Fibroblast of skin of back (primary cell): ENCODE data around the gene KNCN.

Source experiments
- DNase-seq: peaks from one replicate; pipeline ENCODE4 v3.0.0-alpha.2; 2013

The KNCN gene

GRCh38 chr1:46523496-46524353, 27.7 kb downstream of the KNCN start:
- DNase-seq = no peak

- DNase-seq = no peak
Measured at GRCh38 chr1:46522969-46523320, 28.5 kb downstream of the KNCN start.

- DNase-seq = peak; percentile 88
Measured at GRCh38 chr1:46522184-46522968, 29.1 kb downstream of the KNCN start.

- DNase-seq = no peak
Measured at GRCh38 chr1:46521414-46521813, 30.0 kb downstream of the KNCN start.

- DNase-seq = peak; percentile 94
Measured at GRCh38 chr1:46520063-46520911, 31.2 kb downstream of the KNCN start.

GRCh38 chr1:46519209-46519608, 32.2 kb downstream of the KNCN start:
- DNase-seq = no peak

- no peak for DNase-seq
Measured at GRCh38 chr1:46517932-46518498, 33.4 kb downstream of the KNCN start.

GRCh38 chr1:46517010-46517600, 34.3 kb downstream of the KNCN start:
- DNase-seq = no peak

GRCh38 chr1:46516200-46516950, 35.1 kb downstream of the KNCN start:
- DNase-seq = no peak

- no peak for DNase-seq
Measured at GRCh38 chr1:46515576-46515975, 35.9 kb downstream of the KNCN start.

GRCh38 chr1:46513536-46513935, 37.9 kb downstream of the KNCN start:
- no peak for DNase-seq

- no peak for DNase-seq
Measured at GRCh38 chr1:46512792-46513190, 38.7 kb downstream of the KNCN start.

GRCh38 chr1:46512135-46512791, 39.2 kb downstream of the KNCN start:
- DNase-seq = no peak

GRCh38 chr1:46510998-46511365, 40.5 kb downstream of the KNCN start:
- DNase-seq = no peak

- no peak for DNase-seq
Measured at GRCh38 chr1:46510341-46510997, 41.0 kb downstream of the KNCN start.

- peak; percentile 55 for DNase-seq
Measured at GRCh38 chr1:46508757-46509156, 42.7 kb downstream of the KNCN start.

GRCh38 chr1:46506470-46507219, 44.8 kb downstream of the KNCN start:
- no peak for DNase-seq

GRCh38 chr1:46503421-46503820, 48.0 kb downstream of the KNCN start:
- peak; percentile 16 for DNase-seq

- no peak for DNase-seq
Measured at GRCh38 chr1:46501528-46501927, 49.9 kb downstream of the KNCN start.

- no peak for DNase-seq
Measured at GRCh38 chr1:46497665-46498064, 53.8 kb downstream of the KNCN start.
